H1 (cell line): ENCODE results near the gene EFCAB6. TPM values are rescaled to one million over a fixed set of nuclear protein-coding genes. Genes with fewer than 3 reads are reported as not detected.

ENCODE experiments used
- CTCF ChIA-PET: fragments of 300-600 bp; sonication (Branson Sonifier 250); formaldehyde crosslinking; loops from one replicate; lab custom pipeline; 2021; ENCODE audit not compliant: partially characterized antibody; lab: Charles Lee
- POLR2A ChIA-PET: fragments of 300-600 bp; sonication (Branson Sonifier 250); formaldehyde crosslinking; loops from one replicate; lab custom pipeline; 2021; ENCODE audit warnings: inconsistent platforms; ENCODE audit not compliant: partially characterized antibody; lab: Charles Lee
- DNase-seq, 2 experiments: peaks; one replicate each; pipeline versions ENCODE4 v3.0.0 to v3.0.0-alpha.2; 2010 to 2022; ENCODE audit warnings: low spot score in 2 of 2, low read depth in 1 of 2, mixed read lengths in 1 of 2
- FAIRE-seq: peaks from 2 replicates; lab custom pipeline; 2011; peaks lifted over from hg19 to GRCh38; lab: Jason Lieb, UNC
- H2AFZ ChIP-seq: 2 replicates; pipeline ENCODE4 v1.8.1; 2012; ENCODE audit warnings: low read length, inconsistent platforms
- H2AK5ac ChIP-seq: 2 replicates; pipeline ENCODE4 v1.6.1; 2013; ENCODE audit warnings: low read depth, low read length
- H2BK120ac ChIP-seq: replicated peaks from 2 replicates; pipeline ENCODE3; 2013; ENCODE audit warnings: low read depth, low read length, inconsistent platforms
- H2BK12ac ChIP-seq: 2 replicates; pipeline ENCODE4 v1.6.1; 2013; ENCODE audit warnings: low read depth, low read length
- H2BK15ac ChIP-seq: 2 replicates; pipeline ENCODE4 v1.6.1; 2013; ENCODE audit warnings: low read length
- H2BK20ac ChIP-seq: 2 replicates; pipeline ENCODE4 v1.6.1; 2013; ENCODE audit warnings: low read length
- H2BK5ac ChIP-seq: 2 replicates; pipeline ENCODE4 v1.6.1; 2013; ENCODE audit warnings: low read depth, low read length
- H3K14ac ChIP-seq: 2 replicates; pipeline ENCODE4 v1.6.1; 2013; ENCODE audit warnings: inconsistent platforms; ENCODE audit not compliant: insufficient read length
- H3K18ac ChIP-seq: 2 replicates; pipeline ENCODE4 v1.6.1; 2013; ENCODE audit warnings: low read length; ENCODE audit errors: extremely low read depth
- H3K23ac ChIP-seq: 2 replicates; pipeline ENCODE4 v1.6.1; 2013; ENCODE audit warnings: inconsistent platforms; ENCODE audit not compliant: insufficient read length
- H3K23me2 ChIP-seq: 2 replicates; pipeline ENCODE4 v1.6.1; 2013; ENCODE audit warnings: low read depth, low read length
- H3K27ac ChIP-seq: 2 replicates; pipeline ENCODE4 v1.6.1; 2011; ENCODE audit warnings: low read depth, low read length, inconsistent platforms
- H3K27me3 ChIP-seq, 4 experiments: replicated peaks in 1 of 4; 1 replicate in 1 of 4; 2 replicates in 3 of 4; pipeline versions ENCODE4 v1.6.1 to v1.8.1; 2011 to 2013; ENCODE audit warnings: low read length in 3 of 4, mild to moderate bottlenecking in 3 of 4, inconsistent platforms in 2 of 4, mixed read lengths in 2 of 4, moderate library complexity in 1 of 4; ENCODE audit not compliant: control insufficient read depth in 3 of 4, insufficient read depth in 3 of 4; ENCODE audit errors: extremely low read depth in 1 of 4
- H3K36me3 ChIP-seq, 4 experiments: 2 replicates each; pipeline versions ENCODE4 v1.6.1 to v1.8.1; 2011 to 2013; ENCODE audit warnings: mild to moderate bottlenecking in 4 of 4, low read length in 3 of 4, moderate library complexity in 2 of 4, control low read depth in 1 of 4, inconsistent platforms in 1 of 4; ENCODE audit not compliant: insufficient read depth in 4 of 4, control insufficient read depth in 2 of 4
- H3K4ac ChIP-seq: replicated peaks from 2 replicates; pipeline ENCODE3; 2013; ENCODE audit warnings: low read length, low read depth, mixed read lengths, inconsistent platforms; ENCODE audit not compliant: insufficient read length
- H3K4me1 ChIP-seq, 4 experiments: replicated peaks in 1 of 4; 1 replicate in 1 of 4; 2 replicates in 3 of 4; pipeline versions ENCODE4 v1.6.1 to v1.8.1; 2011 to 2013; ENCODE audit warnings: low read length in 3 of 4, inconsistent platforms in 2 of 4, mixed read lengths in 1 of 4; ENCODE audit not compliant: insufficient read depth in 4 of 4, control insufficient read depth in 3 of 4
- H3K4me2 ChIP-seq, 2 experiments: 2 replicates each; pipeline versions ENCODE4 v1.6.1 to v1.8.1; 2011 to 2013; ENCODE audit warnings: low read depth in 2 of 2, low read length in 2 of 2, control low read depth in 1 of 2, inconsistent platforms in 1 of 2, mild to moderate bottlenecking in 1 of 2; ENCODE audit not compliant: insufficient read depth in 1 of 2
- H3K4me3 ChIP-seq, 4 experiments: fragments of 200-600, 300-600 bp in 1 of 4; sonication (generic), shearing (Covaris generic), sonication (Bioruptor Twin) in 1 of 4; 2 replicates each; pipeline versions ENCODE4 v1.5.1 to v1.8.1; 2011 to 2016; ENCODE audit warnings: low read length in 4 of 4, low read depth in 3 of 4, control low read depth in 2 of 4, inconsistent platforms in 2 of 4, mild to moderate bottlenecking in 2 of 4, mixed read lengths in 1 of 4, moderate library complexity in 1 of 4; ENCODE audit not compliant: insufficient read depth in 2 of 4; ENCODE audit errors: extremely low read depth in 1 of 4
- H3K56ac ChIP-seq: replicated peaks from 2 replicates; pipeline ENCODE3; 2013; ENCODE audit warnings: low read depth, mild to moderate bottlenecking, mixed read lengths, low read length, inconsistent platforms; ENCODE audit not compliant: insufficient read length
- H3K79me1 ChIP-seq: 2 replicates; pipeline ENCODE4 v1.6.1; 2013; ENCODE audit warnings: low read depth, low read length, control low read depth
- H3K79me2 ChIP-seq, 2 experiments: 2 replicates each; pipeline versions ENCODE4 v1.6.1 to v1.8.1; 2012 to 2013; ENCODE audit warnings: low read length in 2 of 2, mild to moderate bottlenecking in 2 of 2, inconsistent platforms in 1 of 2; ENCODE audit not compliant: insufficient read depth in 2 of 2, control insufficient read depth in 1 of 2
- H3K9ac ChIP-seq, 4 experiments: replicated peaks in 1 of 4; 1 replicate in 1 of 4; 2 replicates in 3 of 4; pipeline versions ENCODE4 v1.6.1 to v1.8.1; 2011 to 2013; ENCODE audit warnings: low read depth in 3 of 4, low read length in 3 of 4, control low read depth in 2 of 4, mild to moderate bottlenecking in 2 of 4, moderate library complexity in 2 of 4, inconsistent platforms in 1 of 4; ENCODE audit errors: extremely low read depth in 1 of 4
- H3K9me3 ChIP-seq, 2 experiments: 2 replicates each; pipeline versions ENCODE4 v1.6.1 to v1.8.1; 2012 to 2013; ENCODE audit warnings: mild to moderate bottlenecking in 2 of 2, moderate library complexity in 2 of 2, control low read depth in 1 of 2, inconsistent platforms in 1 of 2, low read depth in 1 of 2, low read length in 1 of 2, mixed read lengths in 1 of 2; ENCODE audit not compliant: insufficient read depth in 2 of 2
- H4K20me1 ChIP-seq, 2 experiments: replicated peaks in 1 of 2; 2 replicates each; pipeline versions ENCODE3 to v1.8.1; 2011 to 2013; ENCODE audit warnings: inconsistent platforms in 2 of 2, low read length in 2 of 2, mild to moderate bottlenecking in 1 of 2; ENCODE audit not compliant: insufficient read depth in 2 of 2, control insufficient read depth in 1 of 2
- H4K5ac ChIP-seq: 2 replicates; pipeline ENCODE4 v1.6.1; 2013; ENCODE audit warnings: low read length, low read depth, mixed read lengths, inconsistent platforms; ENCODE audit not compliant: insufficient read length
- H4K8ac ChIP-seq: 2 replicates; pipeline ENCODE4 v1.8.0; 2013; ENCODE audit warnings: mild to moderate bottlenecking, moderate library complexity, low read length, inconsistent platforms; ENCODE audit not compliant: insufficient read depth; ENCODE audit errors: extremely low read depth
- H4K91ac ChIP-seq: replicated peaks from 2 replicates; pipeline ENCODE3; 2013; ENCODE audit warnings: low read length, mixed read lengths, inconsistent platforms; ENCODE audit not compliant: insufficient read length
- BRCA1 ChIP-seq: IDR thresholded peaks from 2 replicates; pipeline ENCODE4 v1.6.1; 2012; ENCODE audit warnings: low read depth, low read length, improper control_type of control experiment
- CEBPB ChIP-seq: IDR thresholded peaks from 2 replicates; pipeline ENCODE4 v1.6.1; 2012; ENCODE audit warnings: low read depth, low read length
- WGBS, 2 experiments: shearing (Covaris generic) in 1 of 2; methylation state at CpG; one replicate each; pipeline versions ENCODE4 v1.1.6 to v1.1.7; 2013 to 2015; ENCODE audit warnings: low lambda C conversion rate in 2 of 2, mixed read lengths in 2 of 2, inconsistent platforms in 1 of 2, low coverage in 1 of 2, missing lambda C conversion rate in 1 of 2; ENCODE audit not compliant: insufficient replicate concordance in 2 of 2, insufficient coverage in 1 of 2, insufficient read length in 1 of 2; ENCODE audit errors: extremely low coverage in 1 of 2, missing lambda C conversion rate in 1 of 2; 5-methylcytosine and 5-hydroxymethylcytosine counted together
- polyA plus RNA-seq, 7 experiments: library from polyadenylated mRNA; depleted of rRNA in 3 of 7; stranded (reverse) in 5 of 7; unstranded in 2 of 7; fragments of >200 nt in 5 of 7; fragments of 200-250 nt in 2 of 7; gene quantifications; 1 replicate in 5 of 7; 2 replicates in 1 of 7; 4 replicates in 1 of 7; pipeline versions ENCODE4 v1.2.1 to v1.2.3, GENCODE V29; 2011 to 2013; ENCODE audit warnings: missing spikeins in 2 of 7, mixed read lengths in 2 of 7
- total RNA-seq: library from RNA; stranded (reverse); fragmentation: NEBNext Ultra II Directional; extraction: Animal tissue kit (Norgen Biotek cat#: 25700); gene quantifications from 2 replicates; pipeline ENCODE4 v1.2.1, GENCODE V29; 2021

The EFCAB6 gene
- total and polyA plus RNA-seq, 2 of the 8 experiments (the other 6 are each of a cell fraction or from before 2014, with no cell fraction given) = 0.32 to 1.7 TPM

GRCh38 chr22:43535741-43536140 lies 276.4 kb downstream of the EFCAB6 start:
- 89% methylated on average over 5 of the region's 5 CpGs; no CpG with 5 or more reads in 1 of the 2 experiments for WGBS, 2 experiments
- TF ChIP-seq BRCA1 (no peak), CEBPB (no peak)
- H4K8ac ChIP-seq = no peak overlapping the region
- no peak overlapping the region for H3K9ac ChIP-seq
- no peaks in the 10 kb centered on the region for H3K79me1 ChIP-seq
- H3K4me1 ChIP-seq = no peaks in the 10 kb centered on the region
- H2BK15ac ChIP-seq = no peak overlapping the region
- H3K18ac ChIP-seq = no peak overlapping the region
- H3K14ac ChIP-seq = no peak overlapping the region
- no peak overlapping the region for H3K23ac ChIP-seq
- no peaks in the 10 kb centered on the region for H3K36me3 ChIP-seq
- H4K5ac ChIP-seq = no peak overlapping the region
- H3K27me3 ChIP-seq = no peaks in the 10 kb centered on the region
- H3K4ac ChIP-seq = no peak overlapping the region
- no peak overlapping the region for H2BK5ac ChIP-seq
- CTCF ChIA-PET = no interaction called here
- no peak overlapping the region for H3K4me2 ChIP-seq
- no peak overlapping the region for H2BK12ac ChIP-seq
- H3K56ac ChIP-seq = no peak overlapping the region
- H3K9me3 ChIP-seq = peaks cover 5 to 11% of the 10 kb centered on the region in 2 experiments; a peak in 3 of 4 replicates
- POLR2A ChIA-PET = no interaction called here
- no peak overlapping the region for H2AK5ac ChIP-seq
- H3K27ac ChIP-seq = no peak overlapping the region
- no peak for DNase-seq
- no peaks in the 10 kb centered on the region for H3K79me2 ChIP-seq
- no peak overlapping the region for H3K4me3 ChIP-seq
- no peak for FAIRE-seq
- no peaks in the 10 kb centered on the region for H3K23me2 ChIP-seq
- H2AFZ ChIP-seq = no peak overlapping the region
- no peak overlapping the region for H4K91ac ChIP-seq
- no peak overlapping the region for H2BK20ac ChIP-seq
- H4K20me1 ChIP-seq = no peaks in the 10 kb centered on the region
- no peak overlapping the region for H2BK120ac ChIP-seq
